Activated naive CD8-positive, alpha-beta T cell treated with anti-CD3 and anti-CD28 coated beads, Interleukin-2, amount 50 U/mL, for 24 hours (primary cell): ENCODE data around the gene NBAS.

Experiments used
- ATAC-seq: fragments of 150-1000 bp; cut with Tn5 transposase; one replicate; pipeline ENCODE4 v1.10.0; 2021
- DNase-seq: peaks from one replicate; pipeline ENCODE4 v3.0.0; 2021
- H3K27ac Mint-ChIP-seq: one replicate; pipeline ENCODE4 v1.8.0; 2021; ENCODE audit warnings: mild to moderate bottlenecking, mixed read lengths
- H3K27me3 Mint-ChIP-seq: one replicate; pipeline ENCODE4 v1.8.0; 2021; ENCODE audit warnings: mixed read lengths
- H3K36me3 Mint-ChIP-seq: one replicate; pipeline ENCODE4 v1.8.0; 2021; ENCODE audit warnings: low read depth, mixed read lengths
- H3K4me1 Mint-ChIP-seq: one replicate; pipeline ENCODE4 v1.8.0; 2021; ENCODE audit warnings: mixed read lengths
- H3K4me3 Mint-ChIP-seq: one replicate; pipeline ENCODE4 v1.8.0; 2021; ENCODE audit warnings: mild to moderate bottlenecking, moderate library complexity, mixed read lengths
- H3K9me3 Mint-ChIP-seq: one replicate; pipeline ENCODE4 v1.8.0; 2021; ENCODE audit warnings: mixed read lengths

Gene NBAS

DNA sequence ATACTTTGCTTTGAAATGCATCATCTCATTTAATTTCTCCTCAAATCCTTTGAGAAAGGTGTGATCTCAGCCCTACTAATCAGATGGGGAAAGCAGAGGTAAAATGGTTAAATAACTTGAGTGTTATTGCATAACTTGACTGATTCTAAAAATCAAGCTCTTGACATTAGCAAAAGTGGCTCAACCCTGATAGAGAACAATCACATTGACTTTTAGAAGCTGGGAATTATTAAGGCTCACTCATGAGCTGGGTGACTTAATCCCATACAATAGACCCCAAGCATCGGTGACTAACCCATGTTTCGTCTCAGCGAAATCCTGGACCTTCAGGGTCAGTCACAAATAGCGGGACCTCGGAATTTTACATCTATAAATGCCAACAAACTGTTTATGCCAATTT lies 378.9 kb downstream of the NBAS start:
- Mint-ChIP-seq H3K9me3 (no peaks in the 10 kb centered on the region), H3K36me3 (peaks cover 48% of the 10 kb centered on the region), H3K4me3 (no peak overlapping the region), H3K4me1 (peaks cover 21% of the 10 kb centered on the region), H3K27ac (no peak overlapping the region), H3K27me3 (peaks cover 1% of the 10 kb centered on the region)
- DNase-seq: no peak
- no peak for ATAC-seq

DNA sequence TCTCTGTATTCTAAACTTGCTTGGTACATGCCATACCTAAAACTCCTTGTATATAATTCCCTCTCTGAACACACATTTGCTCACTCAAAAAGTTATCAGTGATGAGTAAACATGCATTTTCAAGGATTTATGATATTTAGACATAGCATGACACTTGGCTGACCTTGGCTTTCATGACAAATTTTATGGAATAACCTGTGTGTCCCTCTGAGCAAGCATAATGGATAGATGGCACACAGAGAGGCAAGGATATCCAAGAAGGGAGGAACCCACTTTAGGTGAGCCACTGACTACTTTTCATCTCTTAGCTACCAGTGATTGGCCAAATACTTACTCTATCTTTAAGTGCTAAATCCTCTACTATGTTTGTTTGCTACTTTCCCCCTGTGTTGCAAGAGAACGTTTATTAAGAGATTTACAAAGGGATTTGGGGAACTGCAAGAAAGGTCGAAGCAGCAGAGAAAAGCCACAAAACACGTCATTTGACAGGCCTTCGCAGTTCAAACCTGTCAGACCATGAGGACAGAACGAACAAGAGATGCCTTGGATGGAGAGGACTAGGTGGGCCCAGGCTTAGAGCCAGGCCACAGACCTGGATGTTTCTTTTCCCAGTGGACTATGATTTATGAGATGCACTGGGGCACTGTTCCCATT lies 379.9 kb downstream of the NBAS start:
- ATAC-seq: no peak
- H3K27ac Mint-ChIP-seq: no peak overlapping the region
- no peaks in the 10 kb centered on the region for H3K9me3 Mint-ChIP-seq
- no peak overlapping the region for H3K4me3 Mint-ChIP-seq
- peaks cover 1% of the 10 kb centered on the region for H3K27me3 Mint-ChIP-seq
- peaks cover 45% of the 10 kb centered on the region for H3K36me3 Mint-ChIP-seq
- peaks cover 32% of the 10 kb centered on the region for H3K4me1 Mint-ChIP-seq
- no peak for DNase-seq

DNA sequence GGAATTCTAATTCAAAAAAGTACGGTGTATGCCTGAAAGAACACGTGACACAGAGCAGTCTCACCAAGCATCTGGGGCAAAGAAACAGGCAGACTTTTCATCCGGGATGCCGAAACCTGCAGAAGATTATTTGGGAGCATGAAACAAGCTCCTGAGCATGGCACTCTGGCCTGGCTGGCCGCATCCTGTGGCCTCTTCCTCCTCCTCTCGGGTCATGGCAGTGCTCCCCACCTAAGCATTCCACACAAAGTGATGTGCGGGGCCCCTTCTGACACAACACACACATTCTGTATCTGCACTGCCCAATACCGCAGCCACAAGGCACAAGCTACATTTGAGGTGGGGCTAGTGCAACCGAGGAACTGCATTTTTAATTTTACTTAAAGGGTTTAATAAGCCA lies 380.8 kb downstream of the NBAS start:
- no peaks in the 10 kb centered on the region for H3K9me3 Mint-ChIP-seq
- no peak for ATAC-seq
- DNase-seq: no peak
- H3K27ac Mint-ChIP-seq: no peak overlapping the region
- peaks cover 40% of the 10 kb centered on the region for H3K4me1 Mint-ChIP-seq
- peaks cover 47% of the 10 kb centered on the region for H3K36me3 Mint-ChIP-seq
- no peak overlapping the region for H3K4me3 Mint-ChIP-seq
- peaks cover 1% of the 10 kb centered on the region for H3K27me3 Mint-ChIP-seq

- H3K27me3 Mint-ChIP-seq: peaks cover 1% of the 10 kb centered on the region
- no peak overlapping the region for H3K4me3 Mint-ChIP-seq
- peaks cover 42% of the 10 kb centered on the region for H3K4me1 Mint-ChIP-seq
- no peaks in the 10 kb centered on the region for H3K9me3 Mint-ChIP-seq
- ATAC-seq (no peak), DNase-seq (no peak)
- H3K27ac Mint-ChIP-seq: no peak overlapping the region
- H3K36me3 Mint-ChIP-seq: peaks cover 47% of the 10 kb centered on the region
These were observed 382.2 kb downstream of the NBAS start for GRCh38 chr2:15178946-15179345.

GRCh38 chr2:15177103-15177502 lies 384.0 kb downstream of the NBAS start:
- H3K4me1 Mint-ChIP-seq: peaks cover 52% of the 10 kb centered on the region
- ATAC-seq: peak; percentile 99
- no peaks in the 10 kb centered on the region for H3K9me3 Mint-ChIP-seq
- peak overlapping the region; percentile 7 for H3K4me3 Mint-ChIP-seq
- peaks cover 1% of the 10 kb centered on the region for H3K27me3 Mint-ChIP-seq
- DNase-seq: peak; percentile 53
- H3K36me3 Mint-ChIP-seq: peaks cover 37% of the 10 kb centered on the region
- peak overlapping the region; percentile 72 for H3K27ac Mint-ChIP-seq

DNA sequence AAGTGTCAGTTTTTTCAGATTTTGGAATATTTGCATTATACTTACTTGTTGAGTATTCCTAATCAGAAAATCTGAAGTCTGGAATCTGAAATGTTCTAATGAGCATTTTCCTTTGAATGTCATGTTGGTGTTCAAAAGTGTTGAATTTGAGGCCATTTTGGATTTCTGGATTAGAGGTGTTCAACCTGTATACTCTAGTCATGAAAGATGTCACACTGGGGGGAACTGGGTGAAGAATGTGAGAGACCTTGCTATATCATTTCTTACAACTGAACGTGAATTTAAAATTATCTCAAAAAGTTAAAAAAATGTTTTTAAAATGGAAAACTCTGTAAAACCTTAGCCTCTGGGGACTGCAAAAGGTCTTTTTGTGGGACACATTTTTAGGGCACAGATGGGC lies 384.5 kb downstream of the NBAS start:
- H3K4me1 Mint-ChIP-seq: peaks cover 52% of the 10 kb centered on the region
- H3K27me3 Mint-ChIP-seq: peaks cover 1% of the 10 kb centered on the region
- no peak overlapping the region for H3K4me3 Mint-ChIP-seq
- H3K27ac Mint-ChIP-seq: peak overlapping the region; percentile 72
- no peak for ATAC-seq
- no peaks in the 10 kb centered on the region for H3K9me3 Mint-ChIP-seq
- H3K36me3 Mint-ChIP-seq: peaks cover 41% of the 10 kb centered on the region
- DNase-seq: no peak

DNA sequence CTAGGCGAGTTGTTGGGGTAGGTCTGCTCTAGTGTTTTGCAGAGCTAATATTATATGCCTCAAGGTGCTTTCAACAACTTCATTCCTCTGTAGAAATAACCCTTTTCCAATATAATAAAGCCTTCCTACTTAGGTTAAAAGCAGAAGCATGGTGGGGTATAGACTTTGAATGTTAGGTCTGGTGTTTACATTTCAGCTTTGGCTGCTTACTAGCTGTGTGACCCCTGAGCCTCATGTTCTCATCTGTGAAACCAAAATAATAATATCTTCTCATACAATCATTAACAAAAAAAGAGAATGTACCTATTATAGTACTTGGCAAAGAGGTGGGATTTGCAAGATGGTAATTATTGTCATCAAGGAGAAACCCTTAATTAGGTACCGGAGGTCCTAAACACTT lies 386.6 kb downstream of the NBAS start:
- ATAC-seq (no peak), DNase-seq (no peak)
- Mint-ChIP-seq H3K36me3 (peaks cover 33% of the 10 kb centered on the region), H3K4me1 (peaks cover 52% of the 10 kb centered on the region), H3K9me3 (no peaks in the 10 kb centered on the region), H3K4me3 (no peak overlapping the region), H3K27me3 (peaks cover 1% of the 10 kb centered on the region), H3K27ac (no peak overlapping the region)

DNA sequence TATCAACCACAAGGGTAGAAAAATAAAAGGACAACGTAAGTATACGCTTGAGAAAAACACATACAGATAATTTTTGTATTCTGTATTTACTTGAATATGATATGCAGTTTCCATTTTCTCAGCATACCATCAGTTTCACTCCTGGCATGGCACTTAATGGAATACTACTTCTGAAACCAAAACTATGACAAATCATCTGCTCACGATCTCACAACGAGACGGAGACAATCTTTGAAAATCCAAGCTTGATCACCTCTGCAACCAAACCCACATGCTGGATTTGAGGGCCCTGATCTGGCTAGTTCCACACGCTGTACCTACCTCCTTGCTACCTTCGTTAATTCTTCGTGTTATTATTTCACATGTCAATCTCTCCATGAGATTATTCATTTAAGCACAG lies 387.6 kb downstream of the NBAS start:
- no peaks in the 10 kb centered on the region for H3K9me3 Mint-ChIP-seq
- H3K4me1 Mint-ChIP-seq: peaks cover 43% of the 10 kb centered on the region
- peaks cover 33% of the 10 kb centered on the region for H3K36me3 Mint-ChIP-seq
- ATAC-seq: peak; percentile 29
- H3K4me3 Mint-ChIP-seq: no peak overlapping the region
- no peaks in the 10 kb centered on the region for H3K27me3 Mint-ChIP-seq
- DNase-seq: no peak
- no peak overlapping the region for H3K27ac Mint-ChIP-seq

GRCh38 chr2:15172825-15173224 lies 388.3 kb downstream of the NBAS start:
- peaks cover 36% of the 10 kb centered on the region for H3K4me1 Mint-ChIP-seq
- no peaks in the 10 kb centered on the region for H3K27me3 Mint-ChIP-seq
- H3K4me3 Mint-ChIP-seq: no peak overlapping the region
- ATAC-seq (no peak), DNase-seq (no peak)
- H3K27ac Mint-ChIP-seq: no peak overlapping the region
- H3K36me3 Mint-ChIP-seq: peaks cover 34% of the 10 kb centered on the region
- no peaks in the 10 kb centered on the region for H3K9me3 Mint-ChIP-seq

GRCh38 chr2:15170070-15170775 lies 390.9 kb downstream of the NBAS start:
- DNase-seq (no peak), ATAC-seq (no peak)
- Mint-ChIP-seq H3K9me3 (no peaks in the 10 kb centered on the region), H3K27me3 (no peaks in the 10 kb centered on the region), H3K4me3 (no peak overlapping the region), H3K4me1 (peaks cover 12% of the 10 kb centered on the region), H3K27ac (no peak overlapping the region), H3K36me3 (peaks cover 33% of the 10 kb centered on the region)

- Mint-ChIP-seq H3K9me3 (no peaks in the 10 kb centered on the region), H3K4me1 (peaks cover 12% of the 10 kb centered on the region), H3K4me3 (no peak overlapping the region), H3K27me3 (no peaks in the 10 kb centered on the region), H3K36me3 (peaks cover 30% of the 10 kb centered on the region), H3K27ac (no peak overlapping the region)
- ATAC-seq (no peak), DNase-seq (no peak)
These were observed 391.6 kb downstream of the NBAS start for GRCh38 chr2:15169326-15170069.

DNA sequence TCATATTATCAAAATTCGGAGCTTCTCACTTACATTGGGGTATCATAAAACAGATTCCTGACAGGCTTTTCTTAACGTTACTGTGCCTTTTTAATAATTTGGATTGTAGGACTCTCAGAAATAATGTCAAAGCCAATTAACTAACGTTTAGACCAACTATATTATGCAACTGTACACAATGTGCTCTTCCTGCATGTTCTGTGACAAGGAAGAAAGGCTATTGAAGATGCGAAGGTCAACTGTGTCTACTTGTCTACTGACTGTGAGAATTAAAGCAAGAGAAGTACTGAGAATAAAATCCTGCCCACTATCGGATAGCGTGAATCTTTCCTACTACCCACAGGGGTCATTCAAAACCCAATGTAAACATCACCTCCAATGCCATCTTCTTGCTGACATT lies 393.0 kb downstream of the NBAS start:
- Mint-ChIP-seq H3K4me1 (peaks cover 5% of the 10 kb centered on the region), H3K9me3 (no peaks in the 10 kb centered on the region), H3K36me3 (peaks cover 26% of the 10 kb centered on the region), H3K4me3 (no peak overlapping the region), H3K27me3 (no peaks in the 10 kb centered on the region), H3K27ac (no peak overlapping the region)
- ATAC-seq (no peak), DNase-seq (no peak)

- ATAC-seq (no peak), DNase-seq (no peak)
- Mint-ChIP-seq H3K4me1 (no peaks in the 10 kb centered on the region), H3K4me3 (no peak overlapping the region), H3K36me3 (peaks cover 24% of the 10 kb centered on the region), H3K27me3 (no peaks in the 10 kb centered on the region), H3K27ac (no peak overlapping the region), H3K9me3 (no peaks in the 10 kb centered on the region)
These were observed 394.3 kb downstream of the NBAS start for GRCh38 chr2:15166878-15167277.

DNA sequence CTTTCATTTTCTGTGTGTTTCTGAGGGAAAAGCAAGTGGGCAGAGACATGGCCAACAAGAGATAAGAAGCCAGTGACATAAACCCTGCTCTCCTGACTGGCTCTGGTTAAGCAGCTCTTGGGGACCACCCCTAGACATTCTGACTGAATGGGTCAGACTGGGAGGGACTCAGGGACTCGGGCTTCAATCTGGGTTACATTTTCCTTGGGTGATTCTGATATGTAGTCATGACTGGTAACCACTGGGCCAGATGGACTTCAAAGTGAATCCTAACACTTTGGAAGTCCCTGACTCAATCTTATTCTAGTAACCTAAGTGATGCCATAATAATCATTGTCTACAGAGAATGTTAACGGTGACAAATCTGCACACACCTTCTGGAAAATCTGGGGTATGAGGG lies 397.8 kb downstream of the NBAS start:
- DNase-seq (no peak), ATAC-seq (no peak)
- H3K36me3 Mint-ChIP-seq: peaks cover 11% of the 10 kb centered on the region
- no peaks in the 10 kb centered on the region for H3K27me3 Mint-ChIP-seq
- H3K9me3 Mint-ChIP-seq: no peaks in the 10 kb centered on the region
- peaks cover 6% of the 10 kb centered on the region for H3K4me1 Mint-ChIP-seq
- no peak overlapping the region for H3K27ac Mint-ChIP-seq
- no peak overlapping the region for H3K4me3 Mint-ChIP-seq

DNA sequence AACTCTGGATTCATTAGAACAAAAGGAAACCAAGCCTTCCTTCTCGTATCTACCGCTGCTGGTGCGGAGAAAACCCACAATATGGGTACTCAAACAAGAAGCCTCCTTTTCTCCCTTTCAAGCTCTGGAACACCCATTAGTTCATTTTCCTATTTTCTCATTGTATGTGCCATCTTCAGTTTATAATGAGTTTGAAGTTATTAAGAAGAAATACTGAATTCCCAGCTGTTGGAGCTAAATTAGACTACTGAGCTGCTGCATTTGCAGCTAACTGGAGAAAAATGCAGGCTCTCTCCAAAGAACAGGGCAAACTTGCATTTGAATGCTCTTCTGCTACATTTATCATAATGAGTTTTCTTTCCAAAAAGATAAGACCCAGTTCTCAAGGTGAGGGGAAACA lies 398.5 kb downstream of the NBAS start:
- DNase-seq (no peak), ATAC-seq (no peak)
- H3K27me3 Mint-ChIP-seq: no peaks in the 10 kb centered on the region
- H3K4me1 Mint-ChIP-seq: peaks cover 6% of the 10 kb centered on the region
- H3K4me3 Mint-ChIP-seq: no peak overlapping the region
- H3K9me3 Mint-ChIP-seq: no peaks in the 10 kb centered on the region
- H3K36me3 Mint-ChIP-seq: peaks cover 8% of the 10 kb centered on the region
- no peak overlapping the region for H3K27ac Mint-ChIP-seq
